Endothelial cell of umbilical vein (primary cell): ENCODE data around the gene PTF1A. TPM values are rescaled to one million over a fixed set of nuclear protein-coding genes. Genes with fewer than 3 reads are reported as not detected.

ENCODE experiments used
- BruUV-seq: library from RNA; stranded (reverse); fragments of 400-500 nt; replicated peaks from 2 replicates; lab custom pipeline; 2021; lab: Mats Ljungman, UMichigan
- CTCF ChIA-PET: fragments of 300-600, 350-600 bp; sonication (Branson Sonifier 250); formaldehyde crosslinking; loops from one replicate; lab custom pipeline; 2021; ENCODE audit warnings: antibody characterized with exemption, inconsistent platforms; lab: Charles Lee
- POLR2A ChIA-PET: fragments of 300-600, 350-600 bp; sonication (Branson Sonifier 250); formaldehyde crosslinking; loops from one replicate; lab custom pipeline; 2021; ENCODE audit warnings: antibody characterized with exemption, inconsistent platforms; lab: Charles Lee
- DNase-seq: peaks from one replicate; pipeline ENCODE4 v3.0.0-alpha.2; 2011; ENCODE audit warnings: low read depth, low spot score
- FAIRE-seq: peaks from 2 replicates; lab custom pipeline; 2011; peaks lifted over from hg19 to GRCh38; lab: Jason Lieb, UNC
- H2AFZ ChIP-seq: 2 replicates; pipeline ENCODE4 v1.6.0; 2012; ENCODE audit warnings: low read depth, low read length, control low read depth, inconsistent platforms
- H3K27ac ChIP-seq: 2 replicates; pipeline ENCODE4 v1.5.1; 2011; ENCODE audit warnings: low read depth, mild to moderate bottlenecking, control low read depth, low read length, moderate library complexity; ENCODE audit not compliant: insufficient read depth
- H3K27me3 ChIP-seq, 2 experiments: 2 replicates each; pipeline versions ENCODE4 v1.6.0 to v1.6.1; 2011; ENCODE audit warnings: low read length in 2 of 2, mixed read lengths in 1 of 2; ENCODE audit not compliant: control insufficient read depth in 2 of 2, insufficient read depth in 2 of 2
- H3K36me3 ChIP-seq, 2 experiments: 2 replicates in 1 of 2; 3 replicates in 1 of 2; pipeline ENCODE4 v1.5.1; 2011; ENCODE audit warnings: low read length in 2 of 2, mild to moderate bottlenecking in 1 of 2, moderate library complexity in 1 of 2; ENCODE audit not compliant: control insufficient read depth in 2 of 2, insufficient read depth in 2 of 2; ENCODE audit errors: extremely low read depth in 1 of 2
- H3K4me1 ChIP-seq: 3 replicates; pipeline ENCODE4 v1.5.1; 2011; ENCODE audit warnings: mild to moderate bottlenecking, low read length; ENCODE audit not compliant: control insufficient read depth, insufficient read depth; ENCODE audit errors: extremely low read depth
- H3K4me2 ChIP-seq: 2 replicates; pipeline ENCODE4 v1.6.1; 2011; ENCODE audit warnings: low read length, control low read depth, mixed read lengths; ENCODE audit not compliant: insufficient read depth
- H3K4me3 ChIP-seq, 3 experiments: fragments of 200-600 bp in 1 of 3; sonication (generic), shearing (Covaris generic) in 1 of 3; replicated peaks in 1 of 3; 2 replicates each; pipeline ENCODE4 v1.5.1; 2011 to 2016; ENCODE audit warnings: control low read depth in 3 of 3, low read length in 3 of 3, mild to moderate bottlenecking in 2 of 3, inconsistent platforms in 1 of 3, low read depth in 1 of 3, moderate library complexity in 1 of 3; ENCODE audit not compliant: insufficient read depth in 1 of 3
- H3K79me2 ChIP-seq: 2 replicates; pipeline ENCODE4 v1.6.0; 2012; ENCODE audit warnings: low read length, inconsistent platforms; ENCODE audit not compliant: control insufficient read depth, insufficient read depth
- H3K9ac ChIP-seq: replicated peaks from 2 replicates; pipeline ENCODE3; 2011; ENCODE audit warnings: low read length, control low read depth; ENCODE audit not compliant: insufficient read depth; ENCODE audit errors: extremely low read depth
- H3K9me1 ChIP-seq: replicated peaks from 3 replicates; pipeline ENCODE4 v1.6.0; 2011; ENCODE audit warnings: mild to moderate bottlenecking, low read length; ENCODE audit not compliant: control insufficient read depth, insufficient read depth; ENCODE audit errors: extremely low read depth
- H3K9me3 ChIP-seq: replicated peaks from 2 replicates; pipeline ENCODE4 v1.5.1; 2012; ENCODE audit warnings: low read length, inconsistent platforms; ENCODE audit not compliant: control insufficient read depth, insufficient read depth
- H4K20me1 ChIP-seq: replicated peaks from 2 replicates; pipeline ENCODE3; 2011; ENCODE audit warnings: mild to moderate bottlenecking, low read length; ENCODE audit not compliant: control insufficient read depth, insufficient read depth; ENCODE audit errors: extremely low read depth
- CTCF ChIP-seq, 2 donors: IDR thresholded peaks; 1 replicate in 1 of 2; 2 replicates in 1 of 2; pipeline ENCODE4 v1.5.1; 2011; ENCODE audit warnings: low read length in 2 of 2, mild to moderate bottlenecking in 2 of 2, moderate library complexity in 2 of 2, control low read depth in 1 of 2, inconsistent platforms in 1 of 2, low read depth in 1 of 2; ENCODE audit not compliant: insufficient read depth in 1 of 2; ENCODE audit errors: extremely low read depth in 1 of 2
- EZH2 ChIP-seq: IDR thresholded peaks from 2 replicates; pipeline ENCODE4 v1.6.1; 2012; ENCODE audit warnings: borderline replicate concordance, low read depth, mild to moderate bottlenecking, moderate library complexity, low read length, inconsistent platforms; ENCODE audit not compliant: severe bottlenecking
- FOS ChIP-seq: IDR thresholded peaks from 2 replicates; pipeline ENCODE4 v1.6.1; 2011; ENCODE audit warnings: mild to moderate bottlenecking, low read length, moderate library complexity, borderline replicate concordance; ENCODE audit not compliant: insufficient read depth
- GATA2 ChIP-seq: IDR thresholded peaks from 2 replicates; pipeline ENCODE4 v1.7.0; 2011; ENCODE audit warnings: low read depth, mild to moderate bottlenecking, moderate library complexity, mixed read lengths, low read length; ENCODE audit not compliant: insufficient read length, insufficient read depth
- JUN ChIP-seq: IDR thresholded peaks from 2 replicates; pipeline ENCODE4 v1.6.1; 2011; ENCODE audit warnings: borderline replicate concordance, low read depth; ENCODE audit not compliant: insufficient read length, insufficient read depth
- MAX ChIP-seq: IDR thresholded peaks from 2 replicates; pipeline ENCODE4 v1.6.1; 2011; ENCODE audit not compliant: insufficient read depth, insufficient read length
- POLR2A ChIP-seq: IDR thresholded peaks from 2 replicates; pipeline ENCODE4 v1.6.1; 2012; ENCODE audit warnings: low read depth, mild to moderate bottlenecking, control low read depth, low read length
- POLR2AphosphoS5 ChIP-seq: IDR thresholded peaks from 2 replicates; pipeline ENCODE4 v1.6.1; 2012; ENCODE audit warnings: low read depth, mild to moderate bottlenecking, control low read depth, low read length, moderate library complexity; ENCODE audit not compliant: insufficient read depth
- dilution Hi-C: fragments of 300-500 bp; cut with MboI; formaldehyde crosslinking; loops from one replicate; pipeline ENCODE4 v1.15.0; 2019; ENCODE audit warnings: low sequenced_read_pairs; ENCODE audit not compliant: extremely low pct_ligation_motif_present
- intact Hi-C: fragments of 100-400 bp; cut with micrococcal nuclease; formaldehyde crosslinking; loops from one replicate; pipeline ENCODE4 v1.10.0; 2022
- polyA plus RNA-seq, 4 experiments: library from polyadenylated mRNA; depleted of rRNA in 3 of 4; stranded (reverse) in 3 of 4; unstranded in 1 of 4; fragments of >200 nt; gene quantifications; 2 replicates each; pipeline versions ENCODE4 v1.2.1 to v1.2.3, GENCODE V29; 2011 to 2012; ENCODE audit warnings: missing spikeins in 1 of 4
- total RNA-seq: library from RNA; stranded (reverse); gene quantifications from 2 replicates; pipeline ENCODE4 v1.2.3, GENCODE V29; 2021

PTF1A gene
- total and polyA plus RNA-seq, 2 donors (not counting 3 experiments of a cell fraction or from before 2014, with no cell fraction given), result not detected

- Histone ChIP-seq H3K9me1 (no peaks in the 10 kb centered on the region), H4K20me1 (no peaks in the 10 kb centered on the region), H3K9me3 (no peaks in the 10 kb centered on the region), H3K4me3 (no peak overlapping the region), H3K27ac (no peak overlapping the region), H3K4me1 (no peaks in the 10 kb centered on the region), H3K4me2 (no peak overlapping the region), H3K27me3 (peaks cover 19 to 27% of the 10 kb centered on the region in 2 experiments), H2AFZ (no peak overlapping the region), H3K79me2 (no peaks in the 10 kb centered on the region), H3K36me3 (no peaks in the 10 kb centered on the region), H3K9ac (no peak overlapping the region)
- no peak for FAIRE-seq
- dilution Hi-C loops (no loop called here), intact Hi-C loops (no loop called here)
- ChIA-PET CTCF (no interaction called here), POLR2A (no interaction called here)
- no peak for DNase-seq
- no TSS peak for BruUV-seq
- TF ChIP-seq POLR2AphosphoS5 (no peak), POLR2A (no peak)
Observed at GRCh38 chr10:23205972-23206642, 14.0 kb downstream of the PTF1A start.

- FAIRE-seq (no peak), DNase-seq (no peak)
- Histone ChIP-seq H3K9me1 (no peaks in the 10 kb centered on the region), H3K9me3 (no peaks in the 10 kb centered on the region), H2AFZ (no peak overlapping the region), H4K20me1 (no peaks in the 10 kb centered on the region), H3K36me3 (no peaks in the 10 kb centered on the region), H3K4me2 (no peak overlapping the region), H3K27me3 (no peaks in the 10 kb centered on the region), H3K4me1 (no peaks in the 10 kb centered on the region), H3K79me2 (no peaks in the 10 kb centered on the region), H3K4me3 (no peak overlapping the region), H3K27ac (no peak overlapping the region), H3K9ac (no peak overlapping the region)
- intact Hi-C loops (no loop called here), dilution Hi-C loops (no loop called here)
- BruUV-seq, result no TSS peak
- TF ChIP-seq CTCF (IDR thresholded peaks at IDR 0.05; ENCODE audit: extremely low read depth in 1 of 2, insufficient read depth in 1 of 2, low read depth in 1 of 2, low read length in 2 of 2) (no peak), MAX (no peak), FOS (no peak), GATA2 (no peak), JUN (no peak), EZH2 (no peak), POLR2AphosphoS5 (no peak)
- ChIA-PET CTCF (no interaction called here), POLR2A (no interaction called here)
Observed at GRCh38 chr10:23217471-23217870, 25.4 kb downstream of the PTF1A start.
